Measurements from ENCODE around the gene PID1. TPM values are rescaled to one million over a fixed set of nuclear protein-coding genes. Genes with fewer than 3 reads are reported as not detected.

The PID1 gene
- total RNA-seq, 1 donor from 2014 or later: under 0.01 TPM

DNA sequence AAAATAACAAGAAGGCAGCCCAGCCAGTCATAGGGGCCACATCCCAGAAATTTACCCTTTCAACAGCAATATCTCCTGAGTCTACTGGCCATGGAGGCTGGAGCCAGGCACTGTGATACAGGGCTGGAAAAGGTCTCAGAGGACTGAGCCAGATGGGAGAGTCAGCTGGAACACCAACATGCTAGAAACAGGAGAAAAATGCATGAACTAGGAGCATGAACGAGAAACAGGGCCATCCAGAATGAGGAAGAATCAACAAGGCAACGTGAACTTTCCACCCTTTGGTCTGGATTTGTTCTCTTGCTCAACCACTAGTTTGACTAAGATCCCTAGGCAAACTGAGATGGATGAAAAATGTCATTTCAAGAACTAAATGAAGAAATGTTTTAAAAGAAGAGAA is 13.1 kb downstream of the PID1 start:
- no peak for DNase-seq

DNA sequence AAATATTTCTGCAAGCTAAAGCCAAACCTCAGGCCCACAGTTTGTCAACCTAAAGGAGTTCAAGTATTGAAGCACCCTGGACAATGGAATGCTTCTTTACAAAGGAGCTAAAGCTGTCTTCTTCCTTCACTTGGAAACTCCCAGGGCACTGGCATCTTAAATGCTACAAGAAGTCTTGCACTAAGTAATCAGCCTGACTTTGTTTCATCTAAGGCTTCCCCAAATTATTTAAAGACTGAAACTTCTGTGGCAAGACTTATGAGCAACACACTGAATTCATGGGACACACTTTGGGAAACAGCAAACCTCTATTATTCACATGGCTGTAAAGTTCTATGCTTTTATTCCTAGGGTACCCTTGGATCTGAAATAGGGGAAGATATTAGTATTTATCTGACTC is 14.7 kb downstream of the PID1 start:
- DNase-seq: no peak

DNA sequence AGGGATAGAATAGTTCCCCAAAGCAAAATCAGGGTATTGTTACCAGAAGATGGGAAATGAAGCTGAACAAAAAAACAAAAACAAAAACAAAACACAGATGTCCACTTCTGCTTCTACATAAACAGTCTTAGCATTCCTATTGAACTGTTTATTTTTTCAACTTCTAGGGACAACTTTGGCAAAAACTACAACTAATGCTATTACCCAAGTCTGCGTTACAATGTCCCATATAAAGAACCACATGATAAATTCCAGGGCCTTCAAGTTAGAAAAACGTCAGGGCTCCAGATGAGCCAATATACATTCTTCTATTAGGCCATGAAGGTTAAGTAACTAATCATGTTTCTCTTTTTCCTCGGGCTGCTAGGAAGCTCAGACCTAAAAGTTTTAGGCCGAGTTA is 16.9 kb downstream of the PID1 start:
- no peak for DNase-seq

DNA sequence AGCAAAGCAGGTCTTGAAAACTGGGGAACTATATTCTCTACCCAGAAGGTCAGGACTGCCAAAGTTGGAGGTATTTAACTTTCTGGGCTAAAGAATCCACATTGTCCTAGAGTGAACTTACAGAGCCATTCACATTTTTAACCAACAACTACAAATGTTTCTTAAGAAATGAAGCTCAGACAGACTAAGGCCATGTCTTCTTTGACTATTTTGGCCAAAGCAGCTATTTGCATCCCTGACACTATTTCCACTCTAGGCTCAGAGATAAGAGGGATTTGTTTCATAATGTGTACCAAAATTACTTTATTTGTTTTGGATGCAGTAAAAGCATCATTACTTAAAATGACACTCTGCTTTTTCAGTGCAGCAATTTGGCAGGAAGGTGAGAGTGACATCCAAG is 18.1 kb downstream of the PID1 start:
- DNase-seq: no peak

DNA sequence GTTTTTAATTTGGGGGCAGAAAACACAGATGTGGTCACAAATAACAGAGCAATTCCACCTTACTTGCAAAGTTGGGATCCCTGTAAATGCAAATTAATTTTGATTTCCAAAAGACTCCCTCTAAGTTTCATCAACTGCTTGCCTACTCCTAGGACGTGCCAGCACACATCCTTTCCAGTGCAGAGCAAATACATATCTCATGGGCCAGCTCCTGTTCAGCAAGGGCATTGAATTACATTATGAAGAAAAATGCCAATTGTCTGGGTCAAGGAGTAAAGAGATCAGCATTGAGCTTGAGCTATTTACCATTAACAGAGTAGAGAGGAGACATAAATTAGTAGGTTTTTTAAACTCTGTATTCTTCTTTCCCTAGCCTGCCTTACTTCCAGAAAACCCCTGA is 18.8 kb downstream of the PID1 start:
- no peak for DNase-seq

DNA sequence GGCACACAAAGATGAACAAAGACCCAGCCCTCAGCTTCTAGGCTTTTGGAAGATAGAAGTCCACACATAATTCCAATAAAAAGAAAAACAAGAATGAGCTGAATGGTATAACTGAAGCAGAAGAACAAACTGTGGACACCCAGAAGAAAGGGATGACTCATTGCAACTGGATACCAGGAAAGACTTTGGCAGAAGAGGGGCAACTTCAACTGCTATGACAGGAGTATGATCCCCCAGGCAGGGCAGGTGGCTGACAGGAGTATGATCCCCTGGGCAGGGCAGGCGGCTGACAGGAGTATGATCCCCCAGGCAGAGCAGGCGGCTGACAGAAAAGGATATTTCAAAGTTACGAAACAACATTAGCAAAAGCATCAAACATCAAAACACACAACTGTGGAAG is 21.6 kb downstream of the PID1 start:
- no peak for DNase-seq

DNA sequence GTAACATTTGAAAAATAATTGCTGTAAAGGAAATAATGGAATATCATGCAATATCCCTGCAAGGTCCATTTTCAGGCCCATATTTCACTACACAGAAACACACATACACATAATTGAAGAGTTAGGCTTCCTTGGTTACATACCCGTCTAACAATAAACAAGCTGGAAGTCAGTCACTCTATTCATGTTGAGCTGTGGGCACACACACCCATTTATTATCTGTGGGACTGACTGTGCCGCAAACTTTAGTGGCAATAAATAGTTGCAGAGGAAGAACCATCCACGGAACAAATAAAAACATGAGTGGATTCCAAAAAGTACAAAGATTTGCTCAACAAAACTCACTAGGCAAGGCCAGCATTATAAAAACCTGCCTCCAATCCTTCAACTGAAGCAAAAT is 24.8 kb downstream of the PID1 start:
- DNase-seq: no peak

DNA sequence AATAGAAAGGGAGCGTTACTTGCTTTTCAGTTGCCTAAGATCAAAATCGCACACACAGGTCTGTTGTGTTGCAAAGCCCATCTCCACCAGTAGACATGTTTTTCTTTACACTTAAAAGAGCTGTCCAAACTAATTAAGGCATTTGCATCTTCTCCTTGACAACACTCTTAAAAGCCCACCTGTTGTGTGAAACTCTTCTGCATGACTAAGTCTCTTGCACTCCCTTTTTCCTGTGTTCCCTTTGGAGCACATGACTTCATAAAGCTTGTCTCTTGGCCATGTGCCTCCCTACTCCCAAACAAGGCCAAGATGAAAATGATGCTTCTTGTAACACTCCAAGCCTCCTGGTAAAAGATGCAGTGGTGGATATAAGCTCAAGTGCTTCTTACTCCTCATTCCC is 26.1 kb downstream of the PID1 start:
- no peak for DNase-seq

DNA sequence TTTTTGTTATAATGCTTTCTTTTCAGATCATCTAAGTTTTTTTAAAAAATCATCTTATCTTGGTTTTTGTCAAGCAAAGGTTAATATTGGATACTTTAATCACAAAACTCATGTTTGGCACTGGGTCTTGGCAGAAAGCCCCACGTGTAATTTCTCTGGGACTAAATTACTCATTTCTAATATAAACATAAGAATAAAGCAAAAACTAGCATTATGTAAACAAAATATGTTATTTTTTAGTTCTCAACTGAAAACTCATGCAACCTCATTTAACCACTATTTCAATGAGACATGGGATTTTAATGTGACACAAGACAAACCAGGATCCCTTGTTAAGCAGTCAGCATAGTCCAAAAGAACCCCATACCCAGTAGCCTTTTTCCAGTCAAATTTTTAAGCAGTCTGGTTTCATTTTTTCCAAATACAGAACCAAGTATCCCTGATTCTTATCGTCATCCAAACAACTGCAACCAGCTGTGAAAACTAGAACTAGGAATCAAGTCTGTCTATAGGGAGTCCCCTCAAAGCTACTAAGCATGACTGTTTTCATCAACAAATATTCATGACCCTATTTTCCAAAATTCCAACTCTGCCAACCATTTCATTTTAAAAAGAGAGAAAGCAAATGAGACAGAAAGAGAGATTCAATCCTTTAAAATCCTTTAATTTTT is 27.1 kb downstream of the PID1 start:
- DNase-seq: no peak

DNA sequence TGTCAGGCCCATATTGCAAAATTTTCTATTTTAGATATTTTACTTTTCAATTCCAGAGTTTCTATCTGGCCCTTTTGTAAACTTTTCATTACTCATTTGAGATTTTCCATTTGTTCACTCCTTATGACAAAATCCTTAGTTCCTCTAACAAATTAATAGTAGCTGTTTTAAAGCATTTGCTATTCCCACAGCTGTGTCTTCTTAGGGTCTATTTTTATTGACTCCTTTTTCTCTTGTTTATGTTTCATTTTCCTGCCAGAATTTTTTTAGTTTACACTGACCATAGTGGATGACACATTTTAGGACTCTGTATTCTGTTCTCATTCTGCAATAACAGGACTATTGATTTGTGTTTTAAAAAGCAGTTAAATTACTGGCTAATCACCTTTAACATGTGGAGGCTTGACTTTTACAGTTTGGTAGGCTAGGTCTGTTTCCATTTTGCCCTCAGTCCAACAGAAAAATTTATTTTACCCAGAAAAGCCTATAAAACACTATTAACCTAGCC is 30.0 kb downstream of the PID1 start:
- DNase-seq: no peak

DNA sequence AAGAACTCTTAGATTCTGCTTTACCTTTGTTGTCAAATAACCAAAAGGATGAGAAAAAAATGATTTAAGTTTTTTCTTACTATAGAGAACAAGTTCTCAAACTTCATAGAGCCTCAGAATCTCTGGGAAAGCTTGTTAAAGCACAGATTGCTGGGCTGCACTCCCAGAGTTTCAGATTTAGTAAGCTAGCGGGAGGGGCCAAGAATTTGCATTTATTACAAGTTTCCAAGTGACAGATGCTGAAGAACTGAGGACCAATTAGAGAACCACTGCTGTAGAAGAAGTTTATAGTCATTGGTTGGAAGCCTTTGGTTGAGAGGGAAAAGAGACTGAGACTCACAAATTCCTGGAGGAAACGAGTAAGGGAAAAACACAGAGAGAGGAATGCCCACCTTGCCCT is 32.1 kb downstream of the PID1 start:
- DNase-seq: no peak

DNA sequence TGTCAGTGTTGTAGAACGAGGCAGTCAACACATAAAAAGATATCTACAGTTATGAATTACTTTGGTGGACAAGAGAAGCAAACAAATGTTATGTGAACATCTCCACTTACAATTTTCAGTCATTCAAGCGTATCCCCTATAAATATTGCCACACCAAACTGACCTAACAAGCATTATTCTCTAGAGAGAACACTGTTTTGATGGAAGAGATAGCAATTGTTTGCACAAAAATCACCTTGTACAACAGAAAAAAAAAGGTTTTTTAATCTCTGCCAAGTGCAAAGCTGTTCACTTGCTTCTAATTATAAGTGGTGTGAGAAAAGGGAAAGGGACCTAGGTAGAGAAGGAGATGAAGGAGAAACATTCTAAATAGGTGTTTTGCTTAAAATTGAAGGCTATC is 33.8 kb downstream of the PID1 start:
- DNase-seq: no peak

DNA sequence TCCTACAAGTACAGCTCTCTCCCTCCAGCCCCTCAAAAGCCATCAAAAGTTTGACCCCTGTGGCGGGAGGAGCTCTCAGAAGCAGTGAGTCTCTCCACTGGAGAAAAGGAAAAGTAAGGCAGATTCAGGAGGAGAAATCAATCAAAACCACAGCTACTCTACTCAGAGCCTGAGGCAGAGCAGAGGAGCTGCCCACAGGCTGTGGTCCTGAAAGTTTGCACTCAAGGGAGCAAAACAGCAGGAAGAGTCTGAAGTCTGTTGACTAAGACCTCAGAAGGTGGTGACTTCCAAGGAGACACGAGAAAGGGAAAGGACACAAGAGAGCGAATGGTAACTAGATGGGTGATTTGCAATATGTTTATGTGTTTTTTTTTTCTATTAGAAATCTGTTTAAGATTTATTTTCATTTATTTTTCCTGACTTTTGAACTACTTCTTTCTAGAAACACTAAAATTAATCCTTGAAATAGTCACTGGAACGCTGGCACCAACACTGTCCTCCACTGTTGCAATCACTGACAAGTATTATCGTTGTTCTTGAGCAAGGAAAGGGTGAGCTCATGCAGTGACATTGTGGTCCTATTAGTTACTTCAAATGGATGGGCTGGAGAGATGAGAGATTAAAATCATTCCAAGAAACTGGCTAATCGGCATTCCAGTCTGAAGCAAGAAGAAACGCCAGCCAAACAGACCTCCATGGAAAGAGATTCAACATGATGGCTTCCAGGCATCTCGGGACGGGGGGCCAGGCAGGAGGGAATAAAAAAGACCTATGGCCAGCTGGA is 35.8 kb downstream of the PID1 start:
- no peak for DNase-seq

DNA sequence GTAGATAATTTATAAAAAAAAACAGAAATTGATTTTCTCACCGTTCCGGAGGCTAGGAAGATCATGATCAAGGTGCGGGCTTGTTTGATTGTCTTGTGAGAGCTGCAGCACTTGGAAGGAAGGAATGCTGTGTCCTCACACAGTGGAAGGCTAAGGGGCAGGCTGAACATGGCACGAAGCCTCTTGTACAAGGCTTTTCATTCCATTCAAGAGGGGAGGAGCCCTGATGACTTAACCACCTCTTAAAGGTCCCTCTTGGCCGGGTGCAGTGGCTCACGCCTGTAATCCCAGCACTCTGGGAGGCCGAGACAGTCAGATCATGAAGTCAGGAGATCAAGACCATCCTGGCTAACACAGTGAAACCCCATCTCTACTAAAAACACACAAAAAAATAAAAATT is 39.2 kb downstream of the PID1 start:
- no peak for DNase-seq

DNA sequence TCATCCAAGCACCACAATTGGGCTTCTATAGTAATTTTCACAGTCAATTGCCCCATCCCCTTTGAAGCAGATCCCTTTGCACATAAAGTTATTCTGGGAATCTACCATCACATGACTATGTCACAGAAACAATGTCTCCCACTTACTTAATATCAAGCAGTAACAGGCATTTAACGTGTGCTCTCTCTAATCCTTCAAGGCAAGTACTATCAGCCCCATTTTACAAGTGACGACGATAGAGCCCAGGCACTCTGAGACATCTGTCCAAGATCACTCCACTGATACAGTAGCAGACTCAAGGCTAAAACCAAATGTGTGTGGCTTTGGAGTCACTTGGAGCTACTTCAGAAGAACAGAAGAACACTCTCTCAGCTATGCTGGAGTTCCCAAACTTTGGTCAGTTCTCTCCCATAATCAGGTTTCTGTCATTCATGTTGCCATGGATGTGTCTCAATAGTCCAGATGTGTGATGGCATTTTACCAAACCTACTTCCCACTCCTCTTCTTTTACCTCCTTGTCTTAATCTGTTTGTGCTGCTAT is 39.7 kb downstream of the PID1 start:
- no peak for DNase-seq

DNA sequence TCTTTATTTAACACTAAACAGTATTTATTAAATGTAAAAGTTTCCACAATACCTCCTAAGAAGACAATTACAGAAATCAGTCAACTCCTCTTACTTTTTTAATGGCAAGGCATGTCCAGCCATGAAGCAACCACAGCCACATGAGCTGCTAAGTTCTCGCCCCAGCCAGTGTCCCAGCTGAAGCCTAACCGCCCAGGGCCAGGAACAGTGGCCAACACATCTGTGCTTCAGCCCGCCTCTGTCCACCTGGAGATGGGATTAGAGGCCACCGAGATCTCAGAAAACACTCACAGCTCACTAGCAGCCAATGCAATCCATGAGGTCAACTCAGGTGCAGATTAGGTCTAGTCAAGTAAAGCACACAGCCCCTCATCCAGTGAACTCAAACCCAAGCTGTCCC is 40.2 kb downstream of the PID1 start:
- no peak for DNase-seq

DNA sequence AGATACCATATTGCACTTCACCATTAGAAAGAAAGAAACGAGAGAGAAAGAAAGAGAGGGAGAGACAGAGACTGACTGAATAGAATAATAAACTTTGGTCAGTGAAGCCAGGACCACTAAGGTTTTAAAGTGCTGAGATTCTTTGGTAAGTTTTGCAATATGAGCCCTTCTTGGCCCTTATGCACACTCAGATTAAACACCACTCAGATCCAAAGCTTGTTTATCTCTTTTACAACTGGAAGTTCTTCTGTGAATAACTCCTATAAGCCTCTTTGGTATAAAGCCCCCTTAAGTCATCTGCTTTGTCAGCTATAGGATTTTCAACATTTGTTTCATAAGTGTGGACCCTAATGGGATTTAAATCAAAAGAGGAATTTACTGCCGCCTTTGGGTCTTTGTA is 40.8 kb downstream of the PID1 start:
- DNase-seq: no peak

DNA sequence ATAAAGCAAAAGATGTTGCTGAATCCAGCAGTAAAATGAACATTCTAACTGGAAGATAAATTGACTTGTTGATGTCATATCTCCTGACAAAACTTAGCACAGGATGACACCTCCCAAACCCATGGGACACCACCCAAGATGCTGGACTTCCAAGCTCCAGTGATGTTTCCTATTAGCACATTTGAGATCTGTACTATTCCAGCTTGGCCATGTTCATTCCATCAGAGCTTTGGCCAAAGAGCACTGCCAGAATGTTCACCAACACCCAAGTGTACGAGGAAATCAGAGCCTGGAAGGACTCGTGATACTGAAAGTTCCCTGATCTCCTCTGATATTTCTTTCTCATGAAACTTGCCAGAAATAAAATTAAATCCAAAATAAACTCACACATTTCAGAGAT is 44.7 kb downstream of the PID1 start:
- DNase-seq: no peak

DNA sequence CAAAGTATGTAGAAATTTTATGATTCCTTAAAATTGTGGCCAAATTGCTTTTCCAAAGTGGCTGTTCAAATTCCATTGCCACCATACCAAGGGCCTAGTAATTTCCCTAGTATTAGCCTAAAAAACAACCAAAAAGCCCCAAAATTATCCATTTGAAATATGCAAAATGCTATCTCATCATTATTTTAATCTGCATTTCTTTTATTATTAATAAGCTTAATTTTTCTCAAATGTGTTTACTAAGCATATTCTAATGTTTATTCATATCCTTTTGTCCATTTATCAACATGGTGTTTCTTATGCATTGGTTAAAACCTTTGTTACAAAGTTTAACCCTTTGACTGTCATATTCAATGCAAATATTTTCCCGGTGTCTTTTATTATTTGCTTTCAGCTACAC is 48.0 kb downstream of the PID1 start:
- no peak for DNase-seq

DNA sequence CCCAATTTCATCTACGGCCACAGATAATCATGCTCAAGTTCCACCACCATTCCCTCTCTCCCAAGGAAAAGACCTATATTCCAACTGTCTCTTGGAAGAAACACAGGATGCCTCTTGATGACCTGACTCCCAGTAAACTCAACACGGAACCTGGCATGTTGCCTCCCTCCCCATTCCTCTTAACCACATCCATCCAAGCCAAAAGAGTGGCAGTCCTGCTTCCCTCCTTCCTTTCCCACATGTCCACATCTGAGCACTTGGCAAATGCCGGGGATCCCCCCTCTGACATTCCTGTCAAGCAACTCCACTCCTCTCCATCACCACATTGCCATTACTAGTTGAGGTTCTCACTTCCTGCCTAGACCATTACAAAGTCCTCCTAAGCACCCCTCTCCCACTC is 49.4 kb downstream of the PID1 start:
- DNase-seq: no peak

DNA sequence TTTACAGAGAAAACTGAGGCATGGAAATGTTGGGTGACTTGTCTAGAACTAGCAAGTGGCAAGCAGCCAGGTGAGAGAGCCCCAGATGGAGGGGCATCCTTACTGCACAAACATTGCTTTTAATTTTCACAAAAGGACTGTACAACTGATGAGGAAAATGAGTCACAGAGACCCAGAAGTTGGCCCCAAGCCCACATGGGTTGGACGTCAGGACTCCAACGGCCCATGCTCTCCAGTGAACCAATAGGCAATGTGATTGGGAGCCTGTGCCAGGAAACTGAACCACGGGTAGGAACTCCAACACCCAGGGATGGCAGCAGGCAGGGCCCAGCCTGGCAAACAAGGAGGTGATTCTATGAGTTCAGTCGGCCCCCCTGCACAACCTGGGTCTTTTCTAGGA is 50.8 kb downstream of the PID1 start:
- DNase-seq: no peak

DNA sequence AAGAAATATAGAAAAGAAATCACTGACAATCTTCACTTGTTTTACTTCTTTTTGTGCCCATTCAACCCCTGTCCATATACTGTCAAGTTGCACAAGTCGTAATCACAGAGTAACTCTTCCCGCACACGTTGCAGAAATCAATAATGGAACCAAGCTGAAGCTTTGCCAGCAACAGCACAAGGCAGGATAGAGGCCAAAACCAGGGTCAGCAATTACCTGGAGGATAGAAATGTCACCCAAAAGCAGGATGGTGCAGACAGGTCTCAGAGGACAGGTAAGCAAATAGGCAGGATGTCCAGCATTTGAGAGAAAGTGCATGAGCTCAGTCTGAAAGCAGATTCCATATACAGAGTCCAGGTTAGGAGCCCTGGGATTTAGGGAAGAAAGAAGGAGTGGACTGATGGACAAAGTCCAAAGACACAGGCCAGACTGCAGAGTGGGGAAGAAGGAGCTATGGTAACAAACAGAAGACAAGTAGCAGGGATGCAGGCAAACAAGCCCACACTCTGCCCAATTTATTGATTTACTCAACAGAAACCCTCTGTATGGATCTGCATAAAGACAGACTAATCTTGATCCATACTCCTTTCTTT is 52.7 kb downstream of the PID1 start:
- DNase-seq: no peak

DNA sequence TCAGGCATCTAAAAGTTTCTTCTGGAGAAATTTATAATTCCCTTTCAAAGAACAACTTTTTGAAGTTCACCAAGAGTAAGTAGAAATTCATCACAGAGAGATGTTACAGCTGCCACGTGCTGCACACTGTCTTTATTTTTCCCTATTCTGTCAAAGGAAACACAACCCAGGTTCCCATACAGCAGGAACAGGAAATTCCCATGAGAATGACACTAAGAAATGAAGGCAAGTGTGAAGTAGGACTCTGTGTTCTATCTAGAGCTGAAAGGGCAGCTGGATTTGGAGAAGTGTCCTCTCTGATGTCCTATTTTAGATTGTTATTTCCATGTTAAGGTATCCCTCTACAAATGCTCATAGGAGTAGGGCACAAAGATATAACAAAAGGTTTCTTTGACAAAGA is 58.8 kb downstream of the PID1 start:
- no peak for DNase-seq

DNA sequence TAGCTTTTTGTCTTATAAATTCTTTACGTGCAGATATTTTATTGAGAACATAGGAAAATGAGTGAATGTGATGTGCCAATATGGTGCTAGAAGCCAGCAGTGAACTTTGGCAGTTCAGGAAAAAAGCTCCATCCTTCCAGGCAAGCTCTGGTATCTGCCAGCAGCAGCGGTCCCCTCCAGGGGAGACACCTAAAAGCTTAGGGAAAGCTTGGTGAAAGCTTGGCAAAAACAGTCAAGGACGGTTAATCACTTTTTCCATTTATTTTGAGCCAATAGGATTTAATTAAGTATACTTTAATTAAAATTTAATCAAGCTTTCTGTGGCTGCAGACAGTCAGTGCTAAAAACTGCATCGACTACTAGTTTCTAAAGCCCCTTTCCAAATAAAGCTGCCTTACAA is 60.4 kb downstream of the PID1 start:
- no peak for DNase-seq
